Measurements from ENCODE around the gene CD7.

GRCh38 chr17:82327757-82328140 is 10.3 kb upstream of the CD7 start:
- TF ChIP-seq EZH2 (IDR thresholded peaks at IDR 0.05; ENCODE audit: borderline replicate concordance, insufficient read depth, low read depth, low read length, poor library complexity, severe bottlenecking): no peak
- TF ChIP-seq, protein P1, sequence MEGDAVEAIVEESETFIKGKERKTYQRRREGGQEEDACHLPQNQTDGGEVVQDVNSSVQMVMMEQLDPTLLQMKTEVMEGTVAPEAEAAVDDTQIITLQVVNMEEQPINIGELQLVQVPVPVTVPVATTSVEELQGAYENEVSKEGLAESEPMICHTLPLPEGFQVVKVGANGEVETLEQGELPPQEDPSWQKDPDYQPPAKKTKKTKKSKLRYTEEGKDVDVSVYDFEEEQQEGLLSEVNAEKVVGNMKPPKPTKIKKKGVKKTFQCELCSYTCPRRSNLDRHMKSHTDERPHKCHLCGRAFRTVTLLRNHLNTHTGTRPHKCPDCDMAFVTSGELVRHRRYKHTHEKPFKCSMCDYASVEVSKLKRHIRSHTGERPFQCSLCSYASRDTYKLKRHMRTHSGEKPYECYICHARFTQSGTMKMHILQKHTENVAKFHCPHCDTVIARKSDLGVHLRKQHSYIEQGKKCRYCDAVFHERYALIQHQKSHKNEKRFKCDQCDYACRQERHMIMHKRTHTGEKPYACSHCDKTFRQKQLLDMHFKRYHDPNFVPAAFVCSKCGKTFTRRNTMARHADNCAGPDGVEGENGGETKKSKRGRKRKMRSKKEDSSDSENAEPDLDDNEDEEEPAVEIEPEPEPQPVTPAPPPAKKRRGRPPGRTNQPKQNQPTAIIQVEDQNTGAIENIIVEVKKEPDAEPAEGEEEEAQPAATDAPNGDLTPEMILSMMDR (IDR thresholded peaks at IDR 0.05): no peak
